GM12892 (cell line): ENCODE measurements around the gene ZGLP1.

Experiments used
- POLR2A ChIP-seq: IDR thresholded peaks from 2 replicates; pipeline ENCODE4 v1.6.1; 2011; ENCODE audit warnings: low read depth, low read length, control low read depth
- TAF1 ChIP-seq: IDR thresholded peaks from 2 replicates; pipeline ENCODE4 v1.6.1; 2011; ENCODE audit warnings: low read depth, mild to moderate bottlenecking, control low read depth, low read length, borderline replicate concordance

DNA sequence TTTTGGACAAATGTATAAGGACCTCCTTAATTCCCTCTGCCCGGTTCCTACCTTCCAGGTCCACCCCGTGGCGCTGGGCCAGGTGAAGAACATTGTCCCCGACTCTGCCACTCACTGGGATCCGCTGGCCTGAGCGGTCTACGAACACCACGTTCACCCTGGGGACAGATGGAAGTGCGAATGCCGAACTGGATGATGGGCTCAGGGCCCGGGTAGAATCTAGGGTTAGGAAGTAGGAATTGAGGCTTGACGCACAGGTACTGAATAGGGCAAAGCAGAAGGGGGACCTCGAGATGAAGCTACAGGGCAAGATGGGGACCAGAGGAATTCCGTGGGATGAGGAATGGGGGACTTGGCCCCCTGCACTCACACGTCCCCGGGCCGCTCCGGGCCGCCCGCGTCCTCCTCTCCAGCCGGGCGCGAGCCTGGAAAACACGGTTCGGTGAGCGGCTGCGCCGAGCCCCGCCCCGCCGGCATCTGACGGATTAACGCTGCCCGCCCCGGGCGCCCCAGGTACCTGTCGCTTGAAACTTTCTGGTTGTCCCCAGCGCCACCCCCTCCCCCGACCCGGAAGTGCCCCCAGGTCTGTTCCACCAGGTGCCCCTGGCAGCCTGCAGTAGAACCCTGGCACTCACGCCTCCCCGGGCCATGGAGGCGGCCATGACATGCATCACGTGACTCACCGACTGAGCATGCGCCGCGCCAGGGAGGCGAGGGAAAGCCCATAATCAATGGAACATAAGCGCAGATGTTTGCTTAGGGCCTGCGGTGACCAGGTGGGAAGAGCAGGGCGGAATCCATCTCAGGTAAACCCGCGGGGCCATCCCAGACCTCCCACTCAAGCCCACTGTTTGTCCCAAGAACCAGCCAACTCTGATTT lies 6.0 kb upstream of the ZGLP1 start, which contains the start of gene FDX2:
- TF ChIP-seq TAF1, result peak; percentile 69
- peak; percentile 95 for TF ChIP-seq POLR2A
